ENCODE measurements around the gene KRT74. TPM values are rescaled to one million over a fixed set of nuclear protein-coding genes. Genes with fewer than 3 reads are reported as not detected.
A peak's percentile ranks its signal among the peaks of the same experiment; 100 is the strongest.

Gene KRT74
- total RNA-seq, 1 donor from 2014 or later = not detected

DNA sequence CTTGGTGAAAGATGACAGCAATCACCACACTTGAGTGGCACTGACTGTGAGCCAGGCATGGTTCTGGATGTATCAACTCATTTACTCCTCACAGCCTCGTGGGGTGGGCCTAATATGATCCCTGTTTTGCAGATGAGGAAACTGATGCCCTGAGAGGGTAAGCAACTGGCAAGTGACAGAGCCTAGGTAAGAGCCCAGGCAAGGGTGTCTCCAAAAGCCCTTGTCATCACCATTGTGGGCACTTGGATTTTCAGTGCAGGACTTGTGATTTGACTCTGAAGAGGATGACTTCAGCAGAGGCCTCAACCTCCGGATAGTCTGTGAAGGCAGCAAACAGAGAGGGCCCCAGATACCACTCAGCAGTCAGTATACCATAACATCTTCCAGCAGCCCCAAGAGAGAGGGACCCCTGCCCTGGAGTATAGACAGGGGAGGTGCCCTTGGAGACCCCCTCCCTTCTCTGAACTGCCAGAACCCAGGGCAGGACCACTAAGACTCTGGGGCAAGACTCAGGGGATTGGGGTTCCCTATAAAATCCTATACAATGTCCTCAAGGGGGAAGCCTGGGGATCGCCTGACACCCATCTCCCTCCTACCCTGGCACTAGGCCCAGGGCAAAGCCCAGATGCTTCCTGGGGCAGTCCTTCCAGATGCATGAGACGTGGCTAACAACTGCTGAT lies 46.4 kb downstream of the KRT74 start:
- no peaks in the 10 kb centered on the region for H3K4me1 Mint-ChIP-seq
- ChIA-PET CTCF (no interaction called here), POLR2A (no interaction called here)
- ATAC-seq (ENCODE audit: low read depth) (no peak), DNase-seq (peak; percentile 5)
- TF ChIP-seq, protein P1, sequence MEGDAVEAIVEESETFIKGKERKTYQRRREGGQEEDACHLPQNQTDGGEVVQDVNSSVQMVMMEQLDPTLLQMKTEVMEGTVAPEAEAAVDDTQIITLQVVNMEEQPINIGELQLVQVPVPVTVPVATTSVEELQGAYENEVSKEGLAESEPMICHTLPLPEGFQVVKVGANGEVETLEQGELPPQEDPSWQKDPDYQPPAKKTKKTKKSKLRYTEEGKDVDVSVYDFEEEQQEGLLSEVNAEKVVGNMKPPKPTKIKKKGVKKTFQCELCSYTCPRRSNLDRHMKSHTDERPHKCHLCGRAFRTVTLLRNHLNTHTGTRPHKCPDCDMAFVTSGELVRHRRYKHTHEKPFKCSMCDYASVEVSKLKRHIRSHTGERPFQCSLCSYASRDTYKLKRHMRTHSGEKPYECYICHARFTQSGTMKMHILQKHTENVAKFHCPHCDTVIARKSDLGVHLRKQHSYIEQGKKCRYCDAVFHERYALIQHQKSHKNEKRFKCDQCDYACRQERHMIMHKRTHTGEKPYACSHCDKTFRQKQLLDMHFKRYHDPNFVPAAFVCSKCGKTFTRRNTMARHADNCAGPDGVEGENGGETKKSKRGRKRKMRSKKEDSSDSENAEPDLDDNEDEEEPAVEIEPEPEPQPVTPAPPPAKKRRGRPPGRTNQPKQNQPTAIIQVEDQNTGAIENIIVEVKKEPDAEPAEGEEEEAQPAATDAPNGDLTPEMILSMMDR (IDR thresholded peaks at IDR 0.05) = no peak
- H3K36me3 Mint-ChIP-seq (ENCODE audit: low read depth) = no peaks in the 10 kb centered on the region
- no peak overlapping the region for H3K27ac Mint-ChIP-seq
- intact Hi-C loops (cut with micrococcal nuclease) = no loop called here
- no peaks in the 10 kb centered on the region for H3K9me3 Mint-ChIP-seq
- no peak overlapping the region for H3K4me3 Mint-ChIP-seq
- peaks cover 2% of the 10 kb centered on the region for H3K27me3 Mint-ChIP-seq

DNA sequence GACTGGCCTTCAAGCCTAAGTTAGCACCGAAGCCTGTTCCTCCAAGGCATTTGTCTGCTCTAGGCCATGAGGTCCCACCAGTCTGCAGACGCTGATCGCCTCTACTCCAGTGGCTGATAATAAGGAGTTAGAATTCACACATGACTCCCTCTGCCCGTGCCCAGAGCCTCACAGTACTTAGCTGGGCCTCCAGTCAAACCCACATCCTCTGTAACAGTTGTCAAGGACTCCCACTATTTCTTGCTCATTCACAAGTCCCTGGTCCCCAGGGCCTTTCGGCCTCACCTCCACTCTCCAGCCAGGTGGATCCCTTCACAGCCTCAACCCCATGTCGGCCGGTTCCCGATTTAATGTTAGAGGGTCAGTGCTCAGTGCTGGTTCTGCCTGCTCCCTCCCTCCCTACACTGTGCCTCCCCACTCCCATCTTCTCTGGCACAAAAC lies 47.1 kb downstream of the KRT74 start:
- Mint-ChIP-seq H3K36me3 (ENCODE audit: low read depth) (no peaks in the 10 kb centered on the region), H3K27me3 (peaks cover 2% of the 10 kb centered on the region), H3K27ac (no peak overlapping the region), H3K9me3 (no peaks in the 10 kb centered on the region), H3K4me1 (no peaks in the 10 kb centered on the region), H3K4me3 (no peak overlapping the region)
- ATAC-seq (ENCODE audit: low read depth) (no peak), DNase-seq (peak; percentile 10)
- POLR2A ChIA-PET = no interaction called here
- intact Hi-C loops (cut with micrococcal nuclease) = no loop called here
- CTCF ChIA-PET = no interaction called here
- TF ChIP-seq, protein P1 (IDR thresholded peaks at IDR 0.05) = no peak

DNA sequence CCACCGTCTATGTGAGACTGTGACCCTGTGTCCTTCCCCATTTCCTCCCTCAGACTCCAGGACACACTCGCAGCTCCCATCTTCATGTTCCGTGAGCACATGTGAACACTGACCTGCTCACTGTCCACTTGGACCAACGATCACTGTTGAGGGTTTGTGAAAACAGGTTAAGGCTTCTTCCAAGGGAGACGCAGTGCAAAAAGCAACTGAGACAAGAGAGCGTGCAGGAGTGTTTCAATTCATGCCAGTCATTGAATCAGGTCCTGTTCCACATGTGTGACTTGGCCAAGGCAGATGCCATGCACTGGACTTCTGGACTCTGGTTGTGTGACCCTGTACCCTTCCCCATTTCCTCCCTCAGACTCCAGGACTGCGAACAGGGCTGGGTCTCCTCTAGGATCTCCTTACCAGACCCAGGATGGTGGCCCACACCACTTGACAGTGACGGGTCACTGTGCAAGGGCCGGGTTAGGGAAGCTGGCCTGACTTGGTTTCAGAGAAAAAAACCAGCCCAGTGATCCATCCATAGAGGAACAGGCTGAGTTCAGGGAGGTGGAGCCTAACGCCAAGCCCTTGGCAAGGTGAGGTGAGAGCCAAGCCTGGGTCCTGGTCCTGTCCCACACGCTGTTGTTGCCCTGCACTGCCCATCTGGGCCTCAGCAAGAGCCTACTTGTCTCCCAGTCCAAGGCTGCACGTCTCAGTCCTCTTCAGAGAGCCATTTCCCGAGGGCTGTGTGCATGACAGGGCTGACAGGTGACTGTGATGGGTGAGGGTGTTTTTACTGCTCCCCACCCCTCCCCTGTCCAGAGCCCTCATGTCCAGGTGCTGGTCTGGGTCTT lies 47.8 kb downstream of the KRT74 start:
- no peak overlapping the region for H3K4me3 Mint-ChIP-seq
- ChIA-PET POLR2A (no interaction called here), CTCF (no interaction called here)
- no peak overlapping the region for H3K27ac Mint-ChIP-seq
- intact Hi-C loops (cut with micrococcal nuclease) = no loop called here
- no peaks in the 10 kb centered on the region for H3K9me3 Mint-ChIP-seq
- no peaks in the 10 kb centered on the region for H3K4me1 Mint-ChIP-seq
- peaks cover 2% of the 10 kb centered on the region for H3K27me3 Mint-ChIP-seq
- DNase-seq = peak; percentile 9
- ATAC-seq (ENCODE audit: low read depth) = no peak
- TF ChIP-seq, protein P1 (IDR thresholded peaks at IDR 0.05) = no peak
- no peaks in the 10 kb centered on the region for H3K36me3 Mint-ChIP-seq (ENCODE audit: low read depth)

GRCh38 chr12:52524898-52525591 lies 48.6 kb downstream of the KRT74 start:
- Mint-ChIP-seq H3K9me3 (no peaks in the 10 kb centered on the region), H3K4me3 (no peak overlapping the region), H3K27ac (no peak overlapping the region), H3K27me3 (peaks cover 2% of the 10 kb centered on the region), H3K4me1 (no peaks in the 10 kb centered on the region), H3K36me3 (ENCODE audit: low read depth) (no peaks in the 10 kb centered on the region)
- DNase-seq (no peak), ATAC-seq (ENCODE audit: low read depth) (no peak)
- CTCF ChIA-PET = no interaction called here
- TF ChIP-seq, protein P1 (IDR thresholded peaks at IDR 0.05) = no peak
- POLR2A ChIA-PET = no interaction called here
- intact Hi-C loops (cut with micrococcal nuclease) = no loop called here
